ENCODE data around the gene EPC2. TPM values are rescaled to one million over a fixed set of nuclear protein-coding genes. Genes with fewer than 3 reads are reported as not detected.

The EPC2 gene
- total and polyA plus RNA-seq, 4 donors = 7.0 to 65.3 (median 20.8) TPM

DNA sequence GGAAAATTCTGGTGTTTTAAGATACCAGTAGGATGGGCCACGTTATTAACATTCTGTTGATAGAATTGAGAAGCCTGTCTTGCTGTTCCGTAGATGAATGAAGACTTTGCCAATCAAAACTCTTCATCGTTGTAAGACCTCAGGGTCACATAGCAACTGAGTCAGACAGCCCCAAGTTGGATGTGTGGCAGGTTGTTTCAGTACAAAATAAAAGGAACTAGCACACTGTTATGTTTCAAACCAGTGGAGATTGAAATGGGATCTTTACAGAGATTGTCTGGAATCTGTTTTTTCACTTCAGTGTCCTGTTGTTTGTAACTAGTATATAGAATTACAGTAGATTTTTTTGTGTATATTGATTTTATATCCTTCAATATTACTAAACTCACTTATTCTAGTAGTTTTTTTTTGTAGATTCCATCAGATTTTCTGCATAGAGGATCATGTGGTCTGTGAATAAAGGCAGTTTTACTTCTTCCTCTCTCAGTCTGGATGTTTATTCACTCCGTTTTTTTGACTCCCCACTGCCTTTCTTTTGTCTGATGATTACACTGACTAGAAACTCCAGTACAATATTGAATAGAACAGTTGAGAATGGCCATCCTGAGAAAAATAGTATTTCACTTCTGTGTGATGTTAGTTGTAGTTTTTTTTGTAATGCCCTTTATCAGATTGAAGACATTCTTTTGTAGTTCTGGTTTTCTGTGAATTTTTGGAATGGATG is 22.7 kb downstream of the EPC2 start:
- Histone ChIP-seq H3K27me3 (ENCODE audit: control insufficient read depth in 3 of 3, insufficient read depth in 3 of 3, low read length in 2 of 3) (no peaks in the 10 kb centered on the region), H3K4me1 (ENCODE audit: control insufficient read depth in 5 of 5, insufficient read depth in 5 of 5, low read length in 5 of 5) (peaks cover 0 to 13% (median 4%) of the 10 kb centered on the region in 5 donors), H3K4me3 (no peak overlapping the region), H3K9me3 (ENCODE audit: control insufficient read depth in 4 of 4, insufficient read depth in 3 of 4, low read length in 3 of 4) (no peaks in the 10 kb centered on the region), H3K36me3 (ENCODE audit: control insufficient read depth in 4 of 4, insufficient read depth in 4 of 4, low read length in 4 of 4) (no peaks in the 10 kb centered on the region), H3K9ac (ENCODE audit: insufficient read depth in 1 of 2, low read length in 2 of 2) (no peak overlapping the region), H3K27ac (ENCODE audit: low read depth in 1 of 2, low read length in 1 of 2) (no peak overlapping the region)
- ATAC-seq (ENCODE audit: insufficient read depth, low FRiP score) = no peak
- 41 to 42% methylated on average over 4 of the region's 4 CpGs for WGBS, 2 donors
- TF ChIP-seq, protein P1, sequence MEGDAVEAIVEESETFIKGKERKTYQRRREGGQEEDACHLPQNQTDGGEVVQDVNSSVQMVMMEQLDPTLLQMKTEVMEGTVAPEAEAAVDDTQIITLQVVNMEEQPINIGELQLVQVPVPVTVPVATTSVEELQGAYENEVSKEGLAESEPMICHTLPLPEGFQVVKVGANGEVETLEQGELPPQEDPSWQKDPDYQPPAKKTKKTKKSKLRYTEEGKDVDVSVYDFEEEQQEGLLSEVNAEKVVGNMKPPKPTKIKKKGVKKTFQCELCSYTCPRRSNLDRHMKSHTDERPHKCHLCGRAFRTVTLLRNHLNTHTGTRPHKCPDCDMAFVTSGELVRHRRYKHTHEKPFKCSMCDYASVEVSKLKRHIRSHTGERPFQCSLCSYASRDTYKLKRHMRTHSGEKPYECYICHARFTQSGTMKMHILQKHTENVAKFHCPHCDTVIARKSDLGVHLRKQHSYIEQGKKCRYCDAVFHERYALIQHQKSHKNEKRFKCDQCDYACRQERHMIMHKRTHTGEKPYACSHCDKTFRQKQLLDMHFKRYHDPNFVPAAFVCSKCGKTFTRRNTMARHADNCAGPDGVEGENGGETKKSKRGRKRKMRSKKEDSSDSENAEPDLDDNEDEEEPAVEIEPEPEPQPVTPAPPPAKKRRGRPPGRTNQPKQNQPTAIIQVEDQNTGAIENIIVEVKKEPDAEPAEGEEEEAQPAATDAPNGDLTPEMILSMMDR (IDR thresholded peaks at IDR 0.05; ENCODE audit: control extremely low read depth, extremely low read depth) = no peak
- no peak for DNase-seq

DNA sequence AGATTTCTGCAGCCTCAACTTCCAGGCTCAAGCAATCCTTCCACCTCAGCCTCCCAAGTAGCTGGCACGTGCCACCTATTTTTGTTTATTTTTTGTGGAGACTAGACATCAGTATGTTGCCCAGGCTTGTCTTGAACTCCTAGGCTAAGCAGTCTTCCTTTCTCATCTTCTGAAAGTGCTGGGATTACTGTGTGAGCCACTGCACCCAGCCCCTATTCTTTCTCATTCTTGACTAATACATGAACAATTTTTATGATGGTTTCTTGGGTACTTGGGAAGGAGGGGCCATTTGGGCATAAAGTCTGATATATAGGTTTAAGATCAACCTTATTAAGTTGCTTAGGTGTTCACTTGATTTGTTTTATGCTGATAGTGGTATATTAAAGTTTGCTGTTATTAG is 26.2 kb downstream of the EPC2 start:
- ATAC-seq (ENCODE audit: insufficient read depth, low FRiP score) = no peak
- Histone ChIP-seq H3K27ac (ENCODE audit: low read depth in 1 of 2, low read length in 1 of 2) (no peak overlapping the region), H3K9ac (ENCODE audit: insufficient read depth in 1 of 2, low read length in 2 of 2) (no peak overlapping the region), H3K4me3 (no peak overlapping the region), H3K36me3 (ENCODE audit: control insufficient read depth in 4 of 4, insufficient read depth in 4 of 4, low read length in 4 of 4) (no peaks in the 10 kb centered on the region), H3K27me3 (ENCODE audit: control insufficient read depth in 3 of 3, insufficient read depth in 3 of 3, low read length in 2 of 3) (no peaks in the 10 kb centered on the region), H3K4me1 (ENCODE audit: control insufficient read depth in 5 of 5, insufficient read depth in 5 of 5, low read length in 5 of 5) (peaks cover 4 to 17% (median 5%) of the 10 kb centered on the region in 5 donors), H3K9me3 (ENCODE audit: control insufficient read depth in 4 of 4, insufficient read depth in 3 of 4, low read length in 3 of 4) (peaks cover 0 to 5% (median 0%) of the 10 kb centered on the region in 4 donors)
- 76 to 82% methylated on average over 1 of the region's 1 CpG for WGBS, 2 donors
- TF ChIP-seq, protein P1 (IDR thresholded peaks at IDR 0.05; ENCODE audit: control extremely low read depth, extremely low read depth) = no peak
- no peak for DNase-seq

DNA sequence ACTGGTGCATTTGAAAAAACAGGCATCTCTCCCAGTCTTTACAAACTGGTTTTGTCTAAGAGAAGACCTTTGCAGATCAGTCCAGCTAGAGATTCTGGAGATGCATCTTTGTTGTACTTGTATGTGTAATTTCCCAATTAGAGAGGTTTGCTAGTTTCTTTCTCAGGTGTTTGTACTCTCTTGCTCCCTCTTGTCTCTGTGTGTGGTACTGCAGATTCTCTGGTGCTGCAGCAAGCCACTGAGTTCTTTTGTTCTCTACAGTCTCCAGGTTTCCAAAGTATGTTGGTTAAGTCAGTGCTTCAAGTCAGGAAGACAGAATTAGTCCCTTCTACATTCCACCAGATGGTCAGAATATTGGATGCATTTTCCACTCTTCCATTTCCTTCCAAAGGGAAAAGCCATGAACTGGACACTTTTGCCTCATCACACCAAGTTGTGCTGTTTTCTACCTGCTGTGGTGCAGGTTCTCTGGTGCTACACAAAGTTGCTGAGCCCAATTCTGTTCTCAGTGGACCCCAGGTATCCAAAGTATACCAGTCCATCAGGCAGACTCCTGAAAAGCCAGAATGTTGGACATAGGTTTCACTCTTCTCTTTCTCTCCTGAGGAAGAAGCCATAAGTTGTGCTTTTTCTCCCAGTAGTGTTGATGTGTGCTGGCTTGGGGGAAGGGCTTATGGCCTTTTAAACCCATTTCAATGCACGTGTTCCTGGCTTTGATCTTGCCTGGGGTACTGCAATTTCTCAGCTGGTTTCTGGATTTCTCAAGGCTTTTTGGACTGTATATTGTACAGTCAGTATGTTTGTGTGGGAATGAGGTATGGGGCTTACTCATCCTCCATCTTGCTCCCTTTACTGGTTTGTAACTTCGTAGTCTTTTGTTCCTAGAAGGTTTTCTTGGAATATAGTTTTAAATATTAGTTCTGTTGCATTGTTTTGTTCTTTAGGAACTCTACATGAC is 29.8 kb downstream of the EPC2 start:
- ATAC-seq (ENCODE audit: insufficient read depth, low FRiP score) (no peak), DNase-seq (no peak)
- Histone ChIP-seq H3K4me3 (no peak overlapping the region), H3K9me3 (ENCODE audit: control insufficient read depth in 4 of 4, insufficient read depth in 3 of 4, low read length in 3 of 4) (peaks cover 0 to 5% (median 0%) of the 10 kb centered on the region in 4 donors), H3K9ac (ENCODE audit: insufficient read depth in 1 of 2, low read length in 2 of 2) (no peak overlapping the region), H3K4me1 (ENCODE audit: control insufficient read depth in 5 of 5, insufficient read depth in 5 of 5, low read length in 5 of 5) (peaks cover 2 to 16% (median 4%) of the 10 kb centered on the region in 5 donors), H3K27me3 (ENCODE audit: control insufficient read depth in 3 of 3, insufficient read depth in 3 of 3, low read length in 2 of 3) (no peaks in the 10 kb centered on the region), H3K27ac (ENCODE audit: low read depth in 1 of 2, low read length in 1 of 2) (no peak overlapping the region), H3K36me3 (ENCODE audit: control insufficient read depth in 4 of 4, insufficient read depth in 4 of 4, low read length in 4 of 4) (no peaks in the 10 kb centered on the region)
- TF ChIP-seq, protein P1 (IDR thresholded peaks at IDR 0.05; ENCODE audit: control extremely low read depth, extremely low read depth) = no peak
- 72 to 73% methylated on average over 2 of the region's 2 CpGs for WGBS, 2 donors

Measured in lung (tissue), 12 donors.